Activated CD4-positive, alpha-beta memory T cell treated with anti-CD3 and anti-CD28 coated beads for 36 hours (primary cell): ENCODE measurements around the gene DNMT3L. TPM values are rescaled to one million over a fixed set of nuclear protein-coding genes. Genes with fewer than 3 reads are reported as not detected.
A peak's percentile ranks its signal among the peaks of the same experiment; 100 is the strongest.
"Not testable (repeated sequence)": the region's sequence is repeated elsewhere in the genome, so short reads cannot be mapped to it uniquely, and the experiment has no call there.

Experiments
- CTCF ChIA-PET: fragments of 350-600 bp; sonication (Branson Sonifier 250); formaldehyde crosslinking; loops from one replicate; lab custom pipeline; 2021; ENCODE audit warnings: antibody characterized with exemption, inconsistent platforms; lab: Charles Lee
- POLR2A ChIA-PET: fragments of 350-600 bp; sonication (Branson Sonifier 250); formaldehyde crosslinking; loops from one replicate; lab custom pipeline; 2021; ENCODE audit warnings: antibody characterized with exemption; lab: Charles Lee
- DNase-seq: peaks from one replicate; pipeline ENCODE4 v3.0.0-alpha.2; 2020
- H3K27ac Mint-ChIP-seq: one replicate; pipeline ENCODE4 v1.8.0; 2021; ENCODE audit warnings: mixed read lengths
- H3K27me3 Mint-ChIP-seq: one replicate; pipeline ENCODE4 v1.8.0; 2021; ENCODE audit warnings: mixed read lengths
- H3K36me3 Mint-ChIP-seq: one replicate; pipeline ENCODE4 v1.8.0; 2021; ENCODE audit warnings: mixed read lengths
- H3K4me1 Mint-ChIP-seq: one replicate; pipeline ENCODE4 v1.8.0; 2021; ENCODE audit warnings: low read depth, mixed read lengths
- H3K4me3 Mint-ChIP-seq: one replicate; pipeline ENCODE4 v1.8.0; 2021; ENCODE audit warnings: mild to moderate bottlenecking, mixed read lengths
- H3K9me3 Mint-ChIP-seq: one replicate; pipeline ENCODE4 v1.8.0; 2021; ENCODE audit warnings: mixed read lengths
- intact Hi-C: fragments of 100-400 bp; cut with micrococcal nuclease; formaldehyde crosslinking; loops from one replicate; pipeline ENCODE4 v1.15.1; 2023
- total RNA-seq, 2 experiments: library from RNA; stranded (reverse); gene quantifications; one replicate each; pipeline ENCODE4 v1.2.3, GENCODE V29; 2021

Gene DNMT3L
- total RNA-seq, result not detected

DNA sequence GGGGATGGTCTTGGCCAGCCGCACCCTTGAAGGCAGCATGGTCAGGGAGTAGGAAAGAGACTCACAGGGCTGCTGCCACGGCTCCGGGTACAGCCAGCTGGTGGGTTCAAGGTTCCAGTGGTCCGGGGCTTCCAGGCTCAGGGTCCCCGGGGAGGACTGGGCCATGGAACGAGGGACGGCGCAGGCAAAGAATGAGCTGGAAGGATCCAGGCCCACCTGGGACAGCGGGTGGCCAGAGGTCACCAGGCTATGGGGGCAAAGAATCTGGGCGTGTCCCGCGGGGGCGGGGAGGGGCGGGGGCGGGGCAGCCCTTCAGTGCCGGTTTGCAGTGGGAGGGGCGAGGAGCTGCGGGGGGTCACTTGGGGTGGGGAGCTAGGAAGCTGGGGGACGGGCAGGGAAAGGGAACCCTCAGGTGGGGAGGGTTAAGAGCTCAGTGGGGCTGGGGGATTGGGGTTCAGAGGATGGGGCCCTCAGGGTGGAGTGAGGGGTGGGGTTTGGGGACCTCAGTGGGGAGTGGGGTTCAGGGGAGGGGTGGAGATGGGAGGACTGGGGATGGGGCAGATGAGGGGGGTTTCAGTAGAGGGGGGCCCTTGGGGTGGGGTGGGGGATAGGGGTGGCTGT is at the start of gene DNMT3L:
Gene DNMT3L (minus strand): TSS at position 223 of the 621 bp plus-strand sequence. CDS start 638 bp downstream, outside the sequence.
- H3K4me3 Mint-ChIP-seq, result no peak within 1 kb of the TSS
- no peaks in the 10 kb centered on the region for H3K4me1 Mint-ChIP-seq
- no peak within 1 kb of the TSS for H3K27ac Mint-ChIP-seq
- no peaks in the 10 kb centered on the region for H3K9me3 Mint-ChIP-seq
- intact Hi-C loops, result no loop called here
- ChIA-PET CTCF (no interaction called here), POLR2A (no interaction called here)
- no peak for DNase-seq
- H3K36me3 Mint-ChIP-seq, result no peaks in the 10 kb centered on the region
- H3K27me3 Mint-ChIP-seq, result no peaks in the 10 kb centered on the region

DNA sequence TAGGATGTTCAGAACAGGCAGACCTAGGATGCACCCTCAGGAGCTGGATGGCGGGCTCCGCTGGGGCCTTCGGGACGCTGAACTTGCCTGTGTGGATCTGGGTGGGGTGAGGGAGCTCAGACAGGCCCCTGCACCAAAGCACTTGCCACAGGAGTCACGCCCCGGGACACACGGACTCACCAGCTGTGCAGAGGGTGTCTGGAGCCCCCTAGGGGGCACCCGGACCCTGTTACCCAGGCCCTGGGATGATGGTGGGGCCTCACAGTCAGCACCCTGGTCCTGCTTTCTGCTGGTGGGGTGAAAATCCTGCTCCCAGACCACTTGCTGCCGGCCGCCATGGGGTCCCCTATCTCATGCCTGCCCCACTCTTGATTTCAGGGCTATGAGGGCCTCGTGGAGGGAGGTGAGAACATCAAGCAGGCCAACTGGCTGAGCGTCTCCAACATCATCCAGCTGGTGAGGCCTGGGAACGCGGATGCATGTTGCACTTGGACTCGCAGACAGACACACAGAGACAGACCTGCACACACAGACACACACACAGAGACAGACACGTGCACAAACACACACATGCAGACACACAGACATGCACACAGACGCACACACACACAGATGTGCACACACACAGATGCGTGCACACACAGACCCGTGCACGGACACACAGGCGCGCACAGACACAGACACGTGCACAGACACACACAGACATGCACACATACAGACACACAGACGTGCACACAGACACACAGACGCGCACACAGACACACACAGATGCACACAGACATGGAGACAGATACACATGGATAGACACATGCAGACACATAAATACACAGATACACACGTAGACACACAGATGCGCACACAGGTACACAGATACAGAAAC is 49.2 kb upstream of the DNMT3L start:
- no peak for DNase-seq
- CTCF ChIA-PET, result interaction anchor here (3.5 kb wide), 1 partner anchor 13 kb away, joined by 13 read pairs; no protein-coding TSS in a partner anchor
- H3K27ac Mint-ChIP-seq, result no peak overlapping the region
- H3K4me3 Mint-ChIP-seq, result no peak overlapping the region
- no peaks in the 10 kb centered on the region for H3K9me3 Mint-ChIP-seq
- intact Hi-C loops, result no loop called here
- POLR2A ChIA-PET, result no interaction called here
- peaks cover 28% of the 10 kb centered on the region for H3K36me3 Mint-ChIP-seq
- H3K4me1 Mint-ChIP-seq, result no peaks in the 10 kb centered on the region
- H3K27me3 Mint-ChIP-seq, result no peaks in the 10 kb centered on the region

DNA sequence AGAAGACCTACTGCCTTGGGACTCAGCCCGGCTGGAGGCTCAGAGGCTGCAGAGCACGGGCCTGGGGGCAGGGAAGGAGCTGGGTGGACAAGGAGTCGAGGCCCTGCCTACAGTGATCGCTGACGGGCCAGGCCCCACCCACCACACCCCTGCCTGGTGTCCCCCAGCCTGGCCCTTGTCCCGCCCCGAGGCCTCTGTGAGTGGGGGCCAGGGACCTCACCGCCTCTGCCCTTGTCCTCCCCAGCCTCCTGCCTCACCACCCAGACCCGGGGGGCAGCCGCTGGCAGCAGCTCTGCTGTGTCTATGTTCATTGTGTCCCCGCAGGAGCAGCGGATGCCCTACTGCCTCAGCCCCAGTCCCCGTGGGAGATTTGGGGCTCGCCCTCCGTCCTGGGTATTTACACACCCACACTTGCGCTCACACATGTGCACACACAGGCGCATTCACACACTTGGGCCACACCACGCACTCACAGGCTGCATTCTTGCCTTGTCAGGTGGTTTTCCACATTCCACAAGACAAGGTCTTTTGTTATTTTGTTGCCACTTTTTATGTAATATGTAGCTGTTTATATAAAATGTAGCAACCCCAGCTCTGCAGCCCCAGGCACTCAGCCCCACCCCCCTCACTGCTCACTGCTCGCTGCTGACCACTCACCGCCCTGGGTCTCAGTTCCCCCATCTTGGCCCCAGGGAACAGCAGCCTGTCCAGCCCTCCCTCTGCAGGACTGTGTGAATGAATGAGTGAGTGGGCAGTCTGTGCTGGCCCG is 45.4 kb upstream of the DNMT3L start:
- H3K9me3 Mint-ChIP-seq, result no peaks in the 10 kb centered on the region
- ChIA-PET CTCF (no interaction called here), POLR2A (no interaction called here)
- peaks cover 23% of the 10 kb centered on the region for H3K36me3 Mint-ChIP-seq
- no peak for DNase-seq
- no peak overlapping the region for H3K27ac Mint-ChIP-seq
- H3K4me3 Mint-ChIP-seq, result no peak overlapping the region
- intact Hi-C loops, result loop anchor here (10.0 kb wide), 1 partner anchor 502 kb away; no protein-coding TSS in a partner anchor
- no peaks in the 10 kb centered on the region for H3K27me3 Mint-ChIP-seq
- peaks cover 21% of the 10 kb centered on the region for H3K4me1 Mint-ChIP-seq

DNA sequence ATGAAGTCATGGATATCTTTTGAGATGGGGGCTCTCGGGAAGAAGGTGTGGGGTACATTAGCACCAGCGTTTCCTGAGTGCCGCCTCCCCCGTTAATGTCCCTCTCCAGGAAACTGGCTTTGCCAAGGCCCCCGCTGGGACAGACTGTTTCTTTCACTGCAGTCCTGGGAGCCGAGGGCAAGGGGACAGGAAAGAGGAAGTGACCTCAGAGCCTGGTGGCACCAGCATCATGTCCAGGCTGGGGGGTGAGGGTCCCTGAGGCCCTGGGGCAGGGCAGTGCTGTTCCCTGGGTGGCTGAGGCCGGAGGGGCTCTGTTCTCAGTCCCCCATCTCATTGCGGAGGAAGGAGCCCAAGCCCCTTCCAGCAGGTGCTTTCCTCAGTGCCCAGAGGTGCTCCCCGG is 44.0 kb upstream of the DNMT3L start:
- Mint-ChIP-seq H3K4me1 (peaks cover 34% of the 10 kb centered on the region), H3K36me3 (peaks cover 11% of the 10 kb centered on the region), H3K9me3 (no peaks in the 10 kb centered on the region), H3K27ac (no peak overlapping the region), H3K27me3 (no peaks in the 10 kb centered on the region), H3K4me3 (no peak overlapping the region)
- DNase-seq, result no peak
- ChIA-PET POLR2A (no interaction called here), CTCF (no interaction called here)
- intact Hi-C loops, result loop anchor here (10.0 kb wide), 1 partner anchor 501 kb away; no protein-coding TSS in a partner anchor

DNA sequence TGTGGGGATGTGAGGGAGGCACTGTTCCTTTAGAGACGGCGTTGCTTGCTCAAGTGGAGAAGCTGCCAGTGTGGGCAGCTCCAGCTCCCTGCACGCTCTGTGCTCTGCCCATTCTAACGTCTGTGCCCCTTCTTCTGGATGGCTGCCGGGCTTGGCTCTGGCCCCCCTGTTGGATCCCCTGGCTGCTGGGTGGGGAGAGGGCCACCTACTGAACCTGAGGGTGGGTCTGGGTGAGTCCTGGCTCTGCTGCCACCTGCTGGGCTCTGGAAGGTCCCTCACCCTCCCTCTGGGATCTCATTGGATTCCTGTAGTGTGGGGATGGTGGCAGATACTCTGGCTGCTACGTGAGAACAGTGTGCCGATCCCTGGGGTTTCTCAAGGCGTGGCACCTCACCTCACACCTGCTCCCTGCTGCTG is 43.2 kb upstream of the DNMT3L start:
- no peaks in the 10 kb centered on the region for H3K9me3 Mint-ChIP-seq
- POLR2A ChIA-PET, result no interaction called here

DNA sequence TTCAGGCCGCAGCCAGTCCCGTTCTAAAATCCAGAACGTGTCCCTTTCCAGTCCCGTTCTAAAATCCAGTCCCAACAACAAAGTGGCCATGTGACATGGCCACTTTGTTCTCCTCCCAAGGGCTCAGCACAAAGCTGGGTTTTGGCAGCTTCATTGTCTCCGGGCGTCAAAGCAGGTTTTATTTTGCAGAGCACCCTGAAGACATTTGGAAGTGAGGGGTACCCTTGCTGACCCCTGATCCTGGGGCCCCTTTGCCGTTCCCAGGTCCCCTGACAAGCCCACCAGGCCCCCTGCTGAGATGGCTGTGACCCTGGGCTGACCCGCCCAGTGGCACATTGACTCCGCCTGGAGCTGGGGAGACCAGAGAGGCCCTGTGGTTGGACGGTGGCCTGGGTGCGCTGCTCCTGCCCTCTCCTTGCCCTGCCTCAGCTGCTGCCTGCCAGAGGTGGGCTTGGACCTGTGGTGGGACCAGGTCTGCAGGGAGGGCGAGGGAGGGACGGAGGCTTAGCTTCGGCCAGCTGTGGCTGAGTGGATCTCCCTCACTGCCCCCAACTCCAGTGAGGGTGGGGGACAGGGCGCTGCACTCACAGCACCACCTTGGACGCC is 42.4 kb upstream of the DNMT3L start:
- Mint-ChIP-seq H3K4me3 (no peak overlapping the region), H3K9me3 (no peaks in the 10 kb centered on the region), H3K36me3 (peaks cover 11% of the 10 kb centered on the region), H3K27me3 (no peaks in the 10 kb centered on the region), H3K4me1 (peaks cover 38% of the 10 kb centered on the region), H3K27ac (no peak overlapping the region)
- no peak for DNase-seq
- ChIA-PET CTCF (interaction anchor here (0.8 to 1.0 kb wide), 4 partner anchors 11 to 152 kb away, joined by 3 read pairs; no protein-coding TSS in a partner anchor), POLR2A (interaction anchor here (1.4 kb wide), 1 partner anchor 25 kb away, joined by 5 read pairs; no protein-coding TSS in a partner anchor)
- intact Hi-C loops, result loop anchor here (10.0 kb wide), 1 partner anchor 499 kb away; no protein-coding TSS in a partner anchor

More for the DNA sequence above, 43.2 kb upstream of the DNMT3L start:
- no peaks in the 10 kb centered on the region for H3K27me3 Mint-ChIP-seq
- intact Hi-C loops, result loop anchor here (10.0 kb wide), 1 partner anchor 500 kb away; no protein-coding TSS in a partner anchor
- H3K4me1 Mint-ChIP-seq, result peaks cover 35% of the 10 kb centered on the region
- no peak overlapping the region for H3K27ac Mint-ChIP-seq
- DNase-seq, result peak; percentile 57
- H3K4me3 Mint-ChIP-seq, result no peak overlapping the region
- CTCF ChIA-PET, result interaction anchor here (1.0 kb wide), 2 partner anchors 12 to 33 kb away, joined by 3 read pairs; no protein-coding TSS in a partner anchor
- H3K36me3 Mint-ChIP-seq, result peaks cover 11% of the 10 kb centered on the region

DNA sequence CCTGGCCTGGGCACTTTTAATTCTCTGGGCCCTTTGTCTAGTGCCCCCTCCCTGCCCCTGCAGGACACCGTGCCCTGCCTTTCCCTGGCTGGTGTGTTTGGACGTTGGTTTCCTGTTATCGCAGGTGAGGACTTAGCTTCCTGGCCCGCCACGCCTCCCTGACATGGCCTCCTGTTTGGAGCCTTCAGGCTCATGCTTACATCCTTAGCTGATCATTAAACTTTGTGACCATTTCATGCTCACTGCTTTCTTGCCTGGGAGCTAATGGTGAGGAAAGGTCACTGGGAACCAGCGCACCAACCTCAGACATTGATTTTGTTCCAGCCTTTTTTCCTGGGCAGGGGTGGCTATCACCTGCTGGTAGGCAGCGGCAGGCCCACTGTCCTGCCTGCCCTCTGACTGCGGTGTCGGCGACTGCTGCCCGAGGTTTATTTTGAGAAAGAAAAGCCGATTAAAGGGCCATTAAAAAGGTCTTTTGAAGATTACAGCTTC is 41.8 kb upstream of the DNMT3L start:
- H3K27me3 Mint-ChIP-seq, result no peaks in the 10 kb centered on the region
- peaks cover 11% of the 10 kb centered on the region for H3K36me3 Mint-ChIP-seq
- ChIA-PET POLR2A (interaction anchor here (1.4 kb wide), 1 partner anchor 26 kb away, joined by 5 read pairs; no protein-coding TSS in a partner anchor), CTCF (interaction anchor here (0.8 to 2.4 kb wide), 3 partner anchors 12 to 152 kb away, joined by 3 to 8 read pairs (median 3); no protein-coding TSS in a partner anchor)
- peak overlapping the region; percentile 57 for H3K27ac Mint-ChIP-seq
- intact Hi-C loops, result loop anchor here (10.0 kb wide), 1 partner anchor 499 kb away; no protein-coding TSS in a partner anchor
- H3K4me1 Mint-ChIP-seq, result peaks cover 42% of the 10 kb centered on the region
- no peak for DNase-seq
- no peak overlapping the region for H3K4me3 Mint-ChIP-seq
- H3K9me3 Mint-ChIP-seq, result no peaks in the 10 kb centered on the region

DNA sequence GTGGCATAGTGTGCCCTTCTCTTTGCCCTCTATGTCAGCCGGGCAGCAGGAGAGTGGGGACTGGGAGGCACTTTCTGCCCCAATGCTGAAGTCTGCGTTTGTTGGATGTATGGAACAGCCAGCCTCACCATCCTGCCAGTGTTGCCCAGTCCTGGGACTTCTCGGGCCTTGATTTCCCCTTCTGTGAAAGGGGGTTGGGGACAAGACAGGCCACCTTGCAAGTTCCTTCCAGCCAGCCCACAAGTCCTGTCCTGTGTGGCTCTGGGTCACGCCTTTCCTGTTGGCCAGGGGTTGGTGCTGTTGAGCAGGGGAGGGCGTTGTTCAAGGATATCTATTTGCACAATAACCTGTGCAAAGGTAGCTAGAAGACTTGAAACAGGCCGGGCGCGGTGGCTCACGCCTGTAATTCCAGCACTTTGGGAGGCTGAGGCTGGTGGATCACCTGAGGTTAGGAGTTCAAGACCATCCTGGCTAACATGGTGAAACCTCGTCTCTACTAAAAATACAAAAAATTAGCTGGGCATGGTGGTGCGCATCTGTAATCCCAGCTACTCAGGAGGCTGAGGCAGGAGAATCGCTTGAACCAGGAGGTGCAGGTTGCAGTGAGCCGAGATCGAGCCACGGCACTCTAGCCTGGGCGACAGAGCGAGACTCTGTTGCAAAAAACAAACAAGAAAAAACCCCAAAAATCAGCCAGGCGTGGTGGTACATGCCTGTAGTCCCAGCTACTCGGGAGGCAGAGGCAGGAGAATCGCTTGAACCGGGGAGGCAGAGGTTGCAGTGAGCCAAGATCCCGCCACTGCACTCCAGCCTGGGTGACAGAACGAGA is 41.1 kb upstream of the DNMT3L start:
- intact Hi-C loops, result loop anchor here (10.0 kb wide), 1 partner anchor 498 kb away; no protein-coding TSS in a partner anchor
- Mint-ChIP-seq H3K4me1 (peaks cover 50% of the 10 kb centered on the region), H3K27ac (peak overlapping the region; percentile 14)
- H3K4me3 Mint-ChIP-seq, H3K9me3 Mint-ChIP-seq, H3K36me3 Mint-ChIP-seq, H3K27me3 Mint-ChIP-seq: not testable (repeated sequence)
- peak; percentile 22 for DNase-seq
- CTCF ChIA-PET, result interaction anchor here (0.8 to 2.4 kb wide), 3 partner anchors 29 to 439 kb away, joined by 3 to 8 read pairs (median 3); no protein-coding TSS in a partner anchor
- POLR2A ChIA-PET, result interaction anchor here (1.4 kb wide), 1 partner anchor 27 kb away, joined by 5 read pairs; no protein-coding TSS in a partner anchor

DNA sequence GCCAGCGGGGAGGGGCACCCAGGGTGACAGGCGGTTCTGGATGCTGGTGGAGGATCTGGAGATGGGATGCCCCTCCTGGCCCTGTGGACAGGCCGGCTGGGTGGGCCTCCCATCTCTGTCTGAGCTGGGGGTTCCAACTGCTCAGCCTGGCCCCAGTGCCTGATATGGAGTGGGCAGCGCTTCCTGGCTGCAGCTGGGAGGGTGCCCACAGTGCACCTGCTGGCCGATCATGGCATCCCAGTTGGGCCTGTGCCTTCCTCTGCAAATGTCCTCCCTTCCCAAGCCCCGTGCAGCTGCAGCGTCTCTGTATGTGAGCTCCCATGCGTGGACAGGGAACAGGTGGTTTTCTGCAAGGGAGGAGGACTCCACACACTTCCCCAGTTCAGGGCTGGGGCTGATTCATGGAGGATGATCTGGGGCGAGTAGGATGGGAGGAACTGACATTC is 40.3 kb upstream of the DNMT3L start:
- ChIA-PET CTCF (interaction anchor here (0.7 to 2.4 kb wide), 4 partner anchors 30 to 178 kb away, joined by 3 to 8 read pairs (median 4); no protein-coding TSS in a partner anchor), POLR2A (no interaction called here)
- Mint-ChIP-seq H3K36me3 (peaks cover 3% of the 10 kb centered on the region), H3K27ac (peak overlapping the region; percentile 14), H3K4me1 (peaks cover 56% of the 10 kb centered on the region), H3K27me3 (no peaks in the 10 kb centered on the region), H3K9me3 (no peaks in the 10 kb centered on the region), H3K4me3 (peak overlapping the region; percentile 41)
- DNase-seq, result no peak
- intact Hi-C loops, result loop anchor here (10.0 kb wide), 1 partner anchor 497 kb away; no protein-coding TSS in a partner anchor

DNA sequence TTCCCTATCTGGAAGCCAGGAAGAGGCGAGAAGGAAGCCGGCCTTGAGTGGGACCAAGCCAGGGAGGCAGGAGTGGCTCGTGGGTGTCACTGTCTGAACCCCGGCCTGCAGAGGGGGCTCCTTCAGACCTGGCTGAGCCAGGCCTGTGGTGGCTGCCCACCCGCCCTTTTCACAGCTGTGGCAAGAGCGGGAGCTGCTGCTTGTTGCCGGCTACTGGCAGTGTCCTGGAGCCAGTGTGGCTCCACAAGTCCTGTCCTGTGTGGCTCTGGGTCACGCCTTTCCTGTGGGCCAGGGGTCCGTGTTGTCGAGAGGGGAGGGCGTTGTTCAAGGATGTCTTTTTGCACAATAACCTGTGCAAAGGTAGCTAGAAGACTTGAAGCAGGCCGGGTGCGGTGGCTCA is 39.4 kb upstream of the DNMT3L start:
- Mint-ChIP-seq H3K4me3 (peak overlapping the region; percentile 80), H3K9me3 (no peaks in the 10 kb centered on the region), H3K4me1 (peaks cover 56% of the 10 kb centered on the region), H3K27me3 (no peaks in the 10 kb centered on the region), H3K27ac (peak overlapping the region; percentile 45), H3K36me3 (no peaks in the 10 kb centered on the region)
- ChIA-PET POLR2A (no interaction called here), CTCF (interaction anchor here (1.1 to 2.4 kb wide), 4 partner anchors 31 to 179 kb away, joined by 3 to 8 read pairs (median 4); no protein-coding TSS in a partner anchor)
- intact Hi-C loops, result loop anchor here (10.0 kb wide), 1 partner anchor 496 kb away; no protein-coding TSS in a partner anchor
- DNase-seq, result no peak
